Type B pancreatic cell (in vitro differentiated cells): ENCODE data around the gene SLC39A13. TPM values are rescaled to one million over a fixed set of nuclear protein-coding genes. Genes with fewer than 3 reads are reported as not detected.

Experiments used
- DNase-seq: peaks from one replicate; pipeline ENCODE4 v3.0.0; 2021; ENCODE audit warnings: mixed read lengths; ENCODE audit not compliant: unreplicated experiment; ENCODE audit errors: extremely low spot score
- H3K27ac Mint-ChIP-seq: 2 replicates; pipeline ENCODE4 v1.8.0; 2021; ENCODE audit warnings: mild to moderate bottlenecking, mixed read lengths
- H3K27me3 Mint-ChIP-seq: 2 replicates; pipeline ENCODE4 v1.8.0; 2021; ENCODE audit warnings: mixed read lengths
- H3K36me3 Mint-ChIP-seq: 2 replicates; pipeline ENCODE4 v1.8.0; 2021; ENCODE audit warnings: mixed read lengths
- H3K4me1 Mint-ChIP-seq: one replicate; pipeline ENCODE4 v1.8.0; 2021; ENCODE audit warnings: mixed read lengths; ENCODE audit not compliant: unreplicated experiment
- H3K4me3 Mint-ChIP-seq: 2 replicates; pipeline ENCODE4 v1.8.0; 2021; ENCODE audit warnings: mild to moderate bottlenecking, mixed read lengths
- H3K9me3 Mint-ChIP-seq: 2 replicates; pipeline ENCODE4 v1.8.0; 2021; ENCODE audit warnings: mixed read lengths
- CTCF ChIP-seq: fragments of 200-600 bp; sonication (generic); conservative IDR thresholded peaks from 2 replicates; pipeline ENCODE4 v1.5.0; 2021; ENCODE audit warnings: antibody characterized with exemption, mild to moderate bottlenecking
- total RNA-seq: library from RNA; stranded (reverse); gene quantifications from 2 replicates; pipeline ENCODE4 v1.2.1, GENCODE V29; 2021; ENCODE audit warnings: low replicate concordance

SLC39A13 gene
- total RNA-seq, 1 donor from 2014 or later, result 44.8 TPM

GRCh38 chr11:47374720-47375019 is 33.7 kb upstream of the SLC39A13 start:
- H3K27ac Mint-ChIP-seq, result no peak overlapping the region
- H3K27me3 Mint-ChIP-seq, result no peaks in the 10 kb centered on the region
- no peak for TF ChIP-seq CTCF
- H3K4me1 Mint-ChIP-seq, result no peaks in the 10 kb centered on the region
- no peak for DNase-seq
- no peaks in the 10 kb centered on the region for H3K9me3 Mint-ChIP-seq
- no peak overlapping the region for H3K4me3 Mint-ChIP-seq
- no peaks in the 10 kb centered on the region for H3K36me3 Mint-ChIP-seq

GRCh38 chr11:47375020-47375419 is 33.4 kb upstream of the SLC39A13 start:
- no peaks in the 10 kb centered on the region for H3K27me3 Mint-ChIP-seq
- H3K4me3 Mint-ChIP-seq, result no peak overlapping the region
- no peak for DNase-seq
- H3K27ac Mint-ChIP-seq, result no peak overlapping the region
- no peaks in the 10 kb centered on the region for H3K9me3 Mint-ChIP-seq
- no peaks in the 10 kb centered on the region for H3K4me1 Mint-ChIP-seq
- no peaks in the 10 kb centered on the region for H3K36me3 Mint-ChIP-seq
- no peak for TF ChIP-seq CTCF

DNA sequence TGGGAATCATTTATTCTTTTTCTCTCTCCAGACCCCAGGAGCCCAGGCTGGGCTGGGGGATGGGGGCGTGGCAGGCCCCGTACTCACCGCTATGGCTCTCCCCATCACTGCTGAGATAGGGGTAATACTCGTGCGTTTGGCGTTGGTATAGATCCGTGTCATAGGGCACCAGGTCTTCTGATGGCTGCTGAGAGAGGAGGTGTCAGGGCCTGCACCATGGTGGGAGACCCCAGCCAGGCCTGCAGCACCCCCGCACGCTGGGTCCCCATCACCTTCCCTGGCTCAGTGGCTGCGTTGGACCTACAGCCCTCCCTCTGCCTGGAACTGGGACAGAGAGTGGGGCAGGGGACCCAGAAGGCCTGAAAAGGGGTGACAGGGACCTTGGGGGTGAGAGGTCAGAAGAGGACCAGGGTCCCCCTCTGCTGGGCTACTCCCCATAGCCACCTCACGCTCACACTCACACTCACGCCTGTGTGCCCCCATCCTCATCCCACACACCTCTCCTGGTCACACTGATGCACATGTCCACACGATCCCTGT is 32.8 kb upstream of the SLC39A13 start:
- no peak overlapping the region for H3K4me3 Mint-ChIP-seq
- no peak for DNase-seq
- H3K27ac Mint-ChIP-seq, result peak overlapping the region; percentile 8
- no peaks in the 10 kb centered on the region for H3K27me3 Mint-ChIP-seq
- H3K36me3 Mint-ChIP-seq, result no peaks in the 10 kb centered on the region
- no peak for TF ChIP-seq CTCF
- H3K4me1 Mint-ChIP-seq, result no peaks in the 10 kb centered on the region
- H3K9me3 Mint-ChIP-seq, result no peaks in the 10 kb centered on the region

DNA sequence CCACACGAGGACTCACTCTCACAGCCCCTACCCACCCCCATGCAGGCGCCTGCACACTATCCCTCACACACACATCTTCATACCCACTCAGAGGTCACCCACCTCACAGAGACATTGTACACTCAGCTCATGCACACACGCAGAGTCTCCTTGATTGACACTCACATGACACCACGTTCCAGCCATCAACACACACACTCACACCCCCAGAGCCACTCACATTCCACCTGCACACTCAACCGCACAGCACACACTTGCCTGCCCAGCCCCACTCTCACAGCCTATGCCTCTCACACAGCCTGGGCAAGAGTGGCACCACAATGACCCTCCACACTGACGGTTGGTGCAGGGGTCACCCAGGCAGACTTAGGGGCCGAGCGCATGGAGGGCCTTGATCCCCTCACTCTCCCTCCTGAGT is 32.3 kb upstream of the SLC39A13 start:
- no peak overlapping the region for H3K4me3 Mint-ChIP-seq
- peak overlapping the region; percentile 8 for H3K27ac Mint-ChIP-seq
- H3K27me3 Mint-ChIP-seq, result no peaks in the 10 kb centered on the region

GRCh38 chr11:47376525-47377371 is 31.6 kb upstream of the SLC39A13 start:
- no peaks in the 10 kb centered on the region for H3K9me3 Mint-ChIP-seq
- H3K27me3 Mint-ChIP-seq, result no peaks in the 10 kb centered on the region
- H3K27ac Mint-ChIP-seq, result no peak overlapping the region
- no peaks in the 10 kb centered on the region for H3K4me1 Mint-ChIP-seq
- DNase-seq, result no peak
- H3K36me3 Mint-ChIP-seq, result no peaks in the 10 kb centered on the region
- TF ChIP-seq CTCF, result no peak
- no peak overlapping the region for H3K4me3 Mint-ChIP-seq

More for the DNA sequence above, 32.3 kb upstream of the SLC39A13 start:
- no peaks in the 10 kb centered on the region for H3K9me3 Mint-ChIP-seq
- no peak for DNase-seq
- H3K4me1 Mint-ChIP-seq, result no peaks in the 10 kb centered on the region
- no peak for TF ChIP-seq CTCF
- H3K36me3 Mint-ChIP-seq, result no peaks in the 10 kb centered on the region
